ENCODE results near the gene TTC29.
A peak's percentile ranks its signal among the peaks of the same experiment; 100 is the strongest.

The TTC29 gene

GRCh38 chr4:146927695-146928094 is 18.0 kb downstream of the TTC29 start:
- no peak for ATAC-seq
- H3K27ac Mint-ChIP-seq, result no peak overlapping the region

GRCh38 chr4:146916479-146917076 is 29.1 kb downstream of the TTC29 start:
- ATAC-seq (no peak), DNase-seq (no peak)
- Mint-ChIP-seq H3K4me3 (no peak overlapping the region), H3K27me3 (peaks cover 13% of the 10 kb centered on the region), H3K4me1 (no peaks in the 10 kb centered on the region), H3K27ac (no peak overlapping the region), H3K9me3 (no peaks in the 10 kb centered on the region)

More at GRCh38 chr4:146927695-146928094, 18.0 kb downstream of the TTC29 start:
- no peaks in the 10 kb centered on the region for H3K4me1 Mint-ChIP-seq
- no peak for DNase-seq
- H3K9me3 Mint-ChIP-seq, result no peaks in the 10 kb centered on the region
- peaks cover 10% of the 10 kb centered on the region for H3K27me3 Mint-ChIP-seq
- H3K4me3 Mint-ChIP-seq, result no peak overlapping the region

- ATAC-seq, result no peak
- no peaks in the 10 kb centered on the region for H3K9me3 Mint-ChIP-seq
- H3K27me3 Mint-ChIP-seq, result peaks cover 13% of the 10 kb centered on the region
- H3K4me1 Mint-ChIP-seq, result no peaks in the 10 kb centered on the region
- H3K4me3 Mint-ChIP-seq, result no peak overlapping the region
- no peak for DNase-seq
- no peak overlapping the region for H3K27ac Mint-ChIP-seq
These were observed 30.5 kb downstream of the TTC29 start for GRCh38 chr4:146915132-146915531.

- peak; percentile 45 for ATAC-seq
- H3K27ac Mint-ChIP-seq, result no peak overlapping the region
- peaks cover 28% of the 10 kb centered on the region for H3K27me3 Mint-ChIP-seq
- no peak overlapping the region for H3K4me3 Mint-ChIP-seq
- H3K4me1 Mint-ChIP-seq, result no peaks in the 10 kb centered on the region
- H3K9me3 Mint-ChIP-seq, result no peaks in the 10 kb centered on the region
- no peak for DNase-seq
These were observed 45.4 kb downstream of the TTC29 start for GRCh38 chr4:146900295-146900694.

GRCh38 chr4:146890301-146890700 is 55.4 kb downstream of the TTC29 start:
- H3K27me3 Mint-ChIP-seq, result peaks cover 15% of the 10 kb centered on the region
- H3K4me3 Mint-ChIP-seq, result no peak overlapping the region
- H3K27ac Mint-ChIP-seq, result no peak overlapping the region
- H3K4me1 Mint-ChIP-seq, result no peaks in the 10 kb centered on the region
- DNase-seq, result no peak
- H3K9me3 Mint-ChIP-seq, result peaks cover 4 to 6% of the 10 kb centered on the region in 2 donors
- ATAC-seq, result no peak

- no peaks in the 10 kb centered on the region for H3K4me1 Mint-ChIP-seq
- peaks cover 21% of the 10 kb centered on the region for H3K27me3 Mint-ChIP-seq
- no peak overlapping the region for H3K27ac Mint-ChIP-seq
- no peak for ATAC-seq
- no peak for DNase-seq
- H3K9me3 Mint-ChIP-seq, result no peaks in the 10 kb centered on the region
- H3K4me3 Mint-ChIP-seq, result no peak overlapping the region
These were observed 62.6 kb downstream of the TTC29 start for GRCh38 chr4:146883070-146883469.

- H3K4me1 Mint-ChIP-seq, result no peaks in the 10 kb centered on the region
- no peaks in the 10 kb centered on the region for H3K9me3 Mint-ChIP-seq
- H3K4me3 Mint-ChIP-seq, result no peak overlapping the region
- DNase-seq, result no peak
- H3K27ac Mint-ChIP-seq, result no peak overlapping the region
- ATAC-seq, result no peak
- peaks cover 13% of the 10 kb centered on the region for H3K27me3 Mint-ChIP-seq
These were observed 88.4 kb downstream of the TTC29 start for GRCh38 chr4:146857298-146857697.

- no peak for DNase-seq
- Mint-ChIP-seq H3K27ac (no peak overlapping the region), H3K4me1 (no peaks in the 10 kb centered on the region), H3K9me3 (no peaks in the 10 kb centered on the region), H3K4me3 (no peak overlapping the region), H3K27me3 (peaks cover 15% of the 10 kb centered on the region)
- ATAC-seq, result no peak
These were observed 89.9 kb downstream of the TTC29 start for GRCh38 chr4:146855761-146856160.

- ATAC-seq (no peak), DNase-seq (no peak)
- Mint-ChIP-seq H3K27me3 (peaks cover 16% of the 10 kb centered on the region), H3K4me3 (no peak overlapping the region), H3K27ac (no peak overlapping the region), H3K4me1 (no peaks in the 10 kb centered on the region), H3K9me3 (no peaks in the 10 kb centered on the region)
These were observed 93.3 kb downstream of the TTC29 start for GRCh38 chr4:146852360-146852759.

GRCh38 chr4:146847345-146847744 is 98.3 kb downstream of the TTC29 start:
- peaks cover 10% of the 10 kb centered on the region for H3K27me3 Mint-ChIP-seq
- no peaks in the 10 kb centered on the region for H3K9me3 Mint-ChIP-seq
- DNase-seq, result no peak

GRCh38 chr4:146846882-146847281 is 98.8 kb downstream of the TTC29 start:
- no peak for ATAC-seq
- Mint-ChIP-seq H3K27me3 (peaks cover 8% of the 10 kb centered on the region), H3K9me3 (no peaks in the 10 kb centered on the region), H3K4me3 (no peak overlapping the region), H3K4me1 (no peaks in the 10 kb centered on the region), H3K27ac (no peak overlapping the region)
- DNase-seq, result no peak

More at GRCh38 chr4:146847345-146847744, 98.3 kb downstream of the TTC29 start:
- no peak overlapping the region for H3K4me3 Mint-ChIP-seq
- H3K4me1 Mint-ChIP-seq, result no peaks in the 10 kb centered on the region
- no peak overlapping the region for H3K27ac Mint-ChIP-seq
- ATAC-seq, result no peak

GRCh38 chr4:146844761-146845160 is 100.9 kb downstream of the TTC29 start:
- ATAC-seq (no peak), DNase-seq (no peak)
- Mint-ChIP-seq H3K27ac (no peak overlapping the region), H3K27me3 (peaks cover 8% of the 10 kb centered on the region), H3K4me1 (no peaks in the 10 kb centered on the region), H3K9me3 (no peaks in the 10 kb centered on the region), H3K4me3 (no peak overlapping the region)

GRCh38 chr4:146842876-146843275 is 102.8 kb downstream of the TTC29 start:
- H3K9me3 Mint-ChIP-seq, result no peaks in the 10 kb centered on the region
- H3K27ac Mint-ChIP-seq, result no peak overlapping the region
- peaks cover 8% of the 10 kb centered on the region for H3K27me3 Mint-ChIP-seq
- H3K4me1 Mint-ChIP-seq, result no peaks in the 10 kb centered on the region
- DNase-seq, result no peak
- H3K4me3 Mint-ChIP-seq, result no peak overlapping the region
- ATAC-seq, result no peak

- H3K4me1 Mint-ChIP-seq, result no peaks in the 10 kb centered on the region
- DNase-seq (no peak), ATAC-seq (no peak)
These were observed 104.9 kb downstream of the TTC29 start for GRCh38 chr4:146840731-146841130.

GRCh38 chr4:146835096-146835495 is 110.6 kb downstream of the TTC29 start:
- Mint-ChIP-seq H3K4me1 (no peaks in the 10 kb centered on the region), H3K9me3 (no peaks in the 10 kb centered on the region), H3K27ac (no peak overlapping the region), H3K27me3 (no peaks in the 10 kb centered on the region), H3K4me3 (no peak overlapping the region)
- DNase-seq (no peak), ATAC-seq (no peak)

More at GRCh38 chr4:146840731-146841130, 104.9 kb downstream of the TTC29 start:
- Mint-ChIP-seq H3K9me3 (no peaks in the 10 kb centered on the region), H3K27me3 (no peaks in the 10 kb centered on the region), H3K4me3 (no peak overlapping the region), H3K27ac (no peak overlapping the region)

- no peak overlapping the region for H3K4me3 Mint-ChIP-seq
- no peak for ATAC-seq
These were observed 111.2 kb downstream of the TTC29 start for GRCh38 chr4:146834263-146835034.

More at GRCh38 chr4:146834263-146835034, 111.2 kb downstream of the TTC29 start:
- no peaks in the 10 kb centered on the region for H3K27me3 Mint-ChIP-seq
- H3K27ac Mint-ChIP-seq, result no peak overlapping the region
- DNase-seq, result no peak
- H3K9me3 Mint-ChIP-seq, result no peaks in the 10 kb centered on the region
- no peaks in the 10 kb centered on the region for H3K4me1 Mint-ChIP-seq

All from stimulated activated naive CD8-positive, alpha-beta T cell treated with anti-CD3 and anti-CD28 coated beads, Interleukin-15, amount 100 ng/mL, for 72 hours (primary cell).